G401.6 (cell line): ENCODE measurements around the gene ARHGAP10.

Experiments used
- FAIRE-seq: peaks from 2 replicates; lab custom pipeline; 2012; peaks lifted over from hg19 to GRCh38; lab: Jason Lieb, UNC

The ARHGAP10 gene

DNA sequence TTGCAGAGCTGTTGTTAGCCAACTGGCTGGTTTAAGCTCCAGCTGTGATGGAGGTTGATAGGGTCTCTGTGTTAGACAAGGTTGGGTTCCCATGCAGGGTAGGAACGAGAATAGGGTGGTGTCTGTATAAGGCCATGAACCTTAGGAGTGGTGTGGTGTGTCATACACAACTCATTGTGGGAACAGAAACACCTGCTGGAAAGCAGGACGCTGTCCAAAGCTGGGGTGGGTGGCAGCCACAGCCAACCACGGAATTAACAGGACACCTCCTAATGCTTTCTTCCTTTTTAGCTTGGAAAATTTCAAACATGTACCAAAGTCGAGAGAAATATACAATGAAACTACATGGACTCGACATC, 94.4 kb downstream of the ARHGAP10 start:
- FAIRE-seq = no peak

DNA sequence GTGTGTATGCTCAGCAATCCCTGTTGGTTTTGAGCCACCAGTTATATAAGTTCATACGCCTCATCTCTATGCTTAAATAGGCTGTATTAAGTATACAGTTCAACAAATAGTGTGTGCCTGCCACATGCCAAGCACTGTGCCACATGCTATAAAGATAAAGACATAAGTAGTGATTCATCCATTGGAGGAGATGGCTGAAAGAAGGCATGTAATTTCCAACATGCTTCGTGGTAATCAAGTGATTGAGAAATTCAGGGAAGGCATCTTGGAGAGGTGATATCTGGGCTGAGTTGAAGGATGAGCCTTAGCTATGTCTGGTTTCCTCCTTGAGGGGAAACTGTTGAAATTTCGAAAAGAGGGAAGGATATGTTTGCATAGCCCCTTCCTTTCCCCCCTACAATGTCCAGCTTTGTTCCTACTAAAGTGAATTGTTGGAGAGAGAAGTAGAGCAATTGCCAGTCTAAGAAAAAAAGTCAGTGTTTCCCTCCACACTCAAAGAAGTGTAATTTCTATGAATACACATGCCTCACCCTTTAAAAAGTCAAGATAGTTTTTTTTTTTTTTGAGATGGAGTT, 96.5 kb downstream of the ARHGAP10 start:
- no peak for FAIRE-seq

DNA sequence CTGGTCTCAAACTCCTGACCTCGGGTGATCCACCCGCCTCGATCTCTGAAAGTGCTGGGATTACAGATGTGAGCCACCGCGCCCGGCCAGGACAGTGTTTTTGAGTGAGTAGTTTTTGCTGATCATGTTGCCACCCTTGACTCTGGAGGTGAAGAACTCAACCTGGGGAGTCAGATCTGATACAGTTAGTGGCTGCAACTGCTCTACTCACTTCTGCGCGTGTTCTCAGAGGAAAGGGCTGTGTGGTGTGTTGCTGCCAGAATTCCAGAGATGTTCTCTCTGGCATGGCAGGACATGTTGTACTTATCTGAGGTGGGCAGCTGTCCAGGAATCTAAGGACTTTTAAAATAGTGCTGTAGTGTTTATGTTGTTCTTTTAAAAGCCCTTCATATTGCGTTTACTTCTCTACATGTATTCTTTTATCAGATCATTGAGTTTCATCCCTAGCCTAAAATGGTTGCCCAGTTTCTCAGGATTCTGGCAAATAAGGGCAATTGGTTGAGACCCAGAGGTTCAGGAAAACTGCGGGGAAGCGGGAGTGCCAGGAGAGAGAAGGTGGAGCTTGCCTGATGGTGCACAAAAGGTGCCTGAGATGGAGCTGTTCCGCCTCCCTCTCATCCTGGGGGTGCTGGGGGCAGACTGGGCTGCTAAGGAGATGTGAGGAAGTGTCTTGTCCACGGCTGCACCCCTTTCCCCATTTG, 97.7 kb downstream of the ARHGAP10 start:
- no peak for FAIRE-seq

- FAIRE-seq = no peak
Measured at GRCh38 chr4:147830102-147830463, 98.2 kb downstream of the ARHGAP10 start.

- FAIRE-seq = peak; percentile 97
Measured at GRCh38 chr4:147830987-147831386, 99.1 kb downstream of the ARHGAP10 start.

DNA sequence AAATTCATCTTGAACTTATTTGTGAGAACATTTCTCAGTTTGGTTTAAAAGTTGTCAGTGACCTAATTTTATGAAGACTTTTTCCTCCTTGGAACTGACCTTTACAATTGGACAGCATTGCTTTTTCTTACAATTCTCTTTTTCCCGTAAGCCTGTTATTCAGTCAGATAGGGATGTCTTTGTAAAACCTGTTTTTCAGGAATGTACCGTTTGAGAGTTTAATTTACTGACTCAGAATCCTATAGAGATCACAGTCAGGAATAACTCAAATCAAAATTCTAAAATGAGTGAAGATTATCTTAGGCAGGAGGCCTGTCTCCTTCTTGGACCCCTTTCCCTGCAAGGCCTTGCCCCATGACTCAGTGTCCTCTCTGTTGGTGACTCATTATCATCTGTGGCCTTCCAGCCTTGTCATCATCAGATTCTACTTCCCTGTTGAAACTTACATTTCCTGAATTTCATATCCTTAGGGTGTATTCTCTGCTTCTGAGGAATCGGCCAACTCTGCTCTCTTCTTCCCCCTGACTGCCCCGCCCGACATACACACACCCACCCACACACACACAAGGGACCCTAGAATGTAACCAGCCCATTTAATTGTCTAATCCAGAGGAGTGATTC, 99.8 kb downstream of the ARHGAP10 start:
- no peak for FAIRE-seq

GRCh38 chr4:147833254-147833653, 101.4 kb downstream of the ARHGAP10 start:
- no peak for FAIRE-seq

DNA sequence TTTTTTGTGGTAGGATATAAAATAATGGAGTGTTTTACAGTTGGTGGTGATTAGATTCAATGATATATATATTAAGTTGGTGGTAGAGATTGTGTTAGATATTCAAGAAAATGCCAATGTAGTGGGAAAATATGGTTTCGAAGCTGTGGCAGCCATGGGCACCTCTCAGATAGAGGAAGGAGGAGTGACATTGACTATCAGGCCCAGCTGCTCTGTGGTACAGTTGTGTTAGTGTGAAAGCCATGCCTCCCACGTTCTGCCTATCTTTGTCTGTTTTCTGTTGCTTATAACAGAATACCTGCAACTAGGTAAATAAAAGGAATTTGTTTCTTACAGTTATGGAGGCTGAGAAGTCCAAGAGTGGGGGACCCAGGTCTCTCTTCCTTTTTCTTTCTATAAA, 101.9 kb downstream of the ARHGAP10 start:
- no peak for FAIRE-seq

GRCh38 chr4:147834480-147834879, 102.6 kb downstream of the ARHGAP10 start:
- no peak for FAIRE-seq

DNA sequence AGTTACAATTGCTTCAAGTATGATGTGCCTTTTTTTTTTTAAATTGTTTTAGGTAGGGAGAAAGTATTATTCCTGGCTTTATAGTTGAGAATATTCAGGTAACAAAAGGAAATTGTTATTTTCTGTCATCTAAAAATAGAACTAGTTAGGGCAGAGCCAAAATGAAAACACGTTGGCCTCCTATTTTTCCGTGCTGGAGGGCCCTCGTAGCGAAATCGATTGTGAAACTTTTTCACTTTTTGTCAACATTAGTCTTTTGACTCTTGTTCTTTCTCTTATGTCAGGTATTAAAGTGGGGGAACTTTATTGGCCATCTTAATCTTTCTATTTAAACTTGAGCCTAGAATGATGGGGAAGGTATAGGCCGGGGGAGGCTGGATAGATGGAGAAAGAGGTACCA, 104.9 kb downstream of the ARHGAP10 start:
- no peak for FAIRE-seq

DNA sequence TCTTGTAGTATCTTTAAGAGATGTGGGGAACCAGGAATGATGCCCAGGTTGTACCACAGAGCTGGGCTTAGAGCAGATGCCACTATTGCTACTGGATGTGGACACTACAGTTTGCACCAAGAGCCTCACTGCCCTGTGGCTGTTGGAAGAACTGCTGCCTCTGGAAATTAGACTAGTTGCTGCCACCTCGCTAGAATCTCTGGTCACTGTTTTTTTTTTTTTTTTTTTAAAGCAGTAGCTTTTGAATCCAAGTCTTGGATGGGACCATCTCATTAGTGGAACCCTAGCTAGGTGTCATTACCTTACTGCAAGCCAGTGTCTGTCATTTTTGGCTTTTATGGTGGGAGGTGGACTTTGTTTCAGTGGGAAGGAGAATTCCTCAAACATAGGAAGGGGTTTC, 105.5 kb downstream of the ARHGAP10 start:
- FAIRE-seq = peak; percentile 72

DNA sequence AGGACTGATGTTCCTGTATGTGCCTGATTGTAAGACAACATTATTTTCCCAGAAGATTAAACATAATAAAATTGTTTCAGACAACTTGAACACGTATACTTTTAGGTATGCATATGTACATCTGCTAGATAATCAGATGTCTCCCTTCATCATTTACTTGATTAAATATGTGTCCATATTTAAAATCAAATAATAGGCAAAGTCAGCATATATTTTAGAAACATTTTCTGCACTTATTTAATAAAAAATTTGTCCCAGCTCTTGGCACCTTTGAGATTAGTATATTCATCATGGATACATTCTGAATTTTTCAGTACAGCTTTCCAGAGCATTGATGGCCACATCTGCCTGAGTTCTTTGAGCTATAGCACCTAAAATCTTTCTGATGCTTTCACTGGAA, 106.0 kb downstream of the ARHGAP10 start:
- no peak for FAIRE-seq

DNA sequence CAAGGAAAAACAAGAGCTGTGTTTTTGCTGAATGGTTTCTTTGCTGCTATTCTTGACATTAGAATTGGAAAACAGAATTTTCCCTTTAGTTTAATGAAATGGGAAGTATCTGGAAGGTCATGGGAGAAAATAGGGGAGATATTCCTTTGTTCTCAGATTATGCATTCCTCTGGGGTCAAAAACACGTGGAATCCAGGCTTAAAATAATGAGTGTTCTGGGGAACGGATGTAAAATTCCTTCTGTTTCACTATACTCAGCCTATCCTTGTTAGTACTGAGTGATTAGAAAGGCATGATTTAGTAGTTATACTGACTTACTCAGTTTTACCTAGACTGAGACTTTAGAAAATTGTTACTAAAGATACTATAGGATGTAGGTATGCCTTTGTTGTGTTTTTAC, 107.3 kb downstream of the ARHGAP10 start:
- FAIRE-seq = peak; percentile 44

DNA sequence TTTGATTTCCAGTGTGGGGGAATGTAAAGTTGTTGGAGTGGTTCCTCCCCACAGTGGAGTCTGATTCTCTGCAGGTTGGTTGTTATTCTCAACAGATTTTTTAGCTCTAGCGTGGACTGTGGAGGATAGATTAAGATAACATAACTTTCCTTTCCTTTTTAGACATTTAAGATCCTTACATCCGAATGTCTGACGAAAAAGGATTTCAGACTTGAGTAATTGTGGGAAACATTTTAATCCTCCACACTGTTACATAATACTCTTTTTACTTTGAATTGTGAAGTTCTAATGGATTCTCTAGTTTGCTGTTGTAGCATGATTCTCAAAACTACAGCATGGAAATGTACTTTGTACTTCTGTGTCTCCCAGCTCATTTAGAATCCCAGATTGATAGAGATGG, 107.8 kb downstream of the ARHGAP10 start:
- FAIRE-seq = no peak

GRCh38 chr4:147840838-147841738, 109.2 kb downstream of the ARHGAP10 start:
- FAIRE-seq = no peak

DNA sequence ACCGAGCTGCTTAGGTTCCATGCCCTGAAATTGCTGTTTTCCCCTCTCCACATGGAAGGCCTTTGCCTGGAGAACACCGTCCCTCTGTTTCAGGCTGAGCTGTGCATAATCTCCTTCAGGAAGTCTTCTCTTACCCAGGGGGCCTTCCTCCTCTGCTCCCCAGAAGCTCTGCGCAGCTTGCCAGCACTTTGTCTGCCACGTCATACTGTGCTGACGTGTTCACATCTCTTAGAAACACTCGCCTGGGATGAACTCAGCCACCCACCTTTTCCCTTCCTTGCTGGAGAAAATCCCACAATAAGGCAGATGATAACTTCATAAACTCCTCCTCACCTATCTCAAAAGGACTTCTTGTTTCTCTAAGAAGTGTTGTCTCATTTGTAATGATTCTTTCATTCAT, 110.7 kb downstream of the ARHGAP10 start:
- FAIRE-seq = no peak

GRCh38 chr4:147843162-147843561, 111.3 kb downstream of the ARHGAP10 start:
- no peak for FAIRE-seq

DNA sequence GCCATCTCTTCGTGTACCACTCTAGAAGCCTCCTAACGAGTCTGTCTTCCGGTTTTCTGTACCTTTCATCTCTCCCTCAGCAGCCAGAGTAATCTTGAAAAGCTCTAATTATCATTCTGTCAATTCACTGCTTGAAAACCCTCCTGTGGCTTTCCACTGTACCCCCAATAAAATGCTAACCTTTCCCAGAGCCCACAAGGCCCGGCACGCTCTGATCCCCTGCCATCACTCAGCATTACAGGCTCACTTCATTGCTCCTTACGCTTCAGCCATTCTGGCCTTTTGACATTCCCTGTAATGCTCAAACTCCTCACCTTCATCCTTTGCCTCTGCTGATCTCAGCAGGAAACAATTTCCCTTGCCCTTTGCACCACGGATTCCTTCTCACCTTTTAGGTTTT, 112.9 kb downstream of the ARHGAP10 start:
- FAIRE-seq = no peak

GRCh38 chr4:147846318-147847155, 114.6 kb downstream of the ARHGAP10 start:
- no peak for FAIRE-seq

- no peak for FAIRE-seq
Measured at GRCh38 chr4:147847751-147848590, 116.1 kb downstream of the ARHGAP10 start.

GRCh38 chr4:147848634-147849033, 116.7 kb downstream of the ARHGAP10 start:
- no peak for FAIRE-seq
